Retinal pigment epithelial cell (primary cell): ENCODE results near the gene PPT2.
A peak's percentile ranks its signal among the peaks of the same experiment; 100 is the strongest.

ENCODE experiments used
- DNase-seq: peaks from one replicate; pipeline ENCODE4 v3.0.0-alpha.2; 2010; ENCODE audit warnings: low read depth
- H3K4me3 ChIP-seq: 2 replicates; pipeline ENCODE4 v1.5.1; 2011; ENCODE audit warnings: mild to moderate bottlenecking, low read length, control low read depth, moderate library complexity
- TF ChIP-seq, protein P1 (sequence below): conservative IDR thresholded peaks from 2 replicates; pipeline ENCODE4 v1.5.1; 2011; ENCODE audit warnings: low read depth, low read length, control low read depth, inconsistent platforms

PPT2 gene

DNA sequence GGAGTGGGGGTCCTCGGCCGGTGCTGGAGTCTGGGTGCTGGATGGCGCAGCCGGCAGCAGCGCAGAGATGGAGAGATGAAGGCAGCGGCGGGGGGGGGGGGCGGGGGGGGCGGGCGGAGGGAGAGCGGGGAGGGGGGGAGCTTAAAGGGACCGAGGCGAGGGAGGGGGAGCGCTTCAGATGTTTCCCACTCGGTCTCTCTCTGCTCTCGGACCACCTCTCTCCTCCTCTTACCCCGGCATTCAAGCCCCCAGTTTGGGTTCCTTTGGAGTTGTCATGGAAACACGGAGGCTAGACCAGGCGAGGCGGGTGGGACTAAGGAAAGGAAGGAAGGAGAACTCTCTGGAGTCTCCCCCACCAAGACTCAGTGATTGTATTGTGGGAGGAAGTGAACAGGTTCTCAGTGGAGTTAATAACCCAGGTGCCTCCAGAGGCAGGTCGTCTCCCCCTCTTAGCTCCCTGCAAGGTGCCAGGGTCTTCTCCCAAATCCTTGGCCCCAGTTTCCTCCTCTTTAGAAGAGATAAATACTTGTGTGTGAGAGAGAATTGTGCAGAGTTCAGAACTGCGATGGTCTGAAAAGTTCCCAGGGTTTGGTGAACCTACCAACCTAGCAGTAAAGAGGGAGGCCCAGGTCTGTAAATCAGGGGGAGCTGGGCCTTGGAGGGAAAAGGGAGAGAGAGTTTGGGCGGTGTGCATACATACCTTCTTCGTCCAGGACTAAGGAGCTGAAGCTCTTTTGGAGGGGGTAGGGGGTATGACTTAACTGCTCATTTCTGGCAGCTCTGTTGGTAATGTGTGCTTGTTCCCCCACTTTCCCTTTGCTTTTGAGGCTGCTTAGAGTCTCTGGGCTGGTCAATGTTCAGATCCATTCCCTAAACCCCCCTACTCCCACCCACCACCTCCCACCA is 1.8 kb upstream of the PPT2 start, which contains the start of gene PRRT1:
PRRT1 (minus strand) TSS at position 77 of the 906 bp plus-strand sequence. CDS start 112 bp downstream, outside the sequence.
- H3K4me3 ChIP-seq = peak within 1 kb of the TSS; percentile 14
- no peak for DNase-seq
- TF ChIP-seq, protein P1, sequence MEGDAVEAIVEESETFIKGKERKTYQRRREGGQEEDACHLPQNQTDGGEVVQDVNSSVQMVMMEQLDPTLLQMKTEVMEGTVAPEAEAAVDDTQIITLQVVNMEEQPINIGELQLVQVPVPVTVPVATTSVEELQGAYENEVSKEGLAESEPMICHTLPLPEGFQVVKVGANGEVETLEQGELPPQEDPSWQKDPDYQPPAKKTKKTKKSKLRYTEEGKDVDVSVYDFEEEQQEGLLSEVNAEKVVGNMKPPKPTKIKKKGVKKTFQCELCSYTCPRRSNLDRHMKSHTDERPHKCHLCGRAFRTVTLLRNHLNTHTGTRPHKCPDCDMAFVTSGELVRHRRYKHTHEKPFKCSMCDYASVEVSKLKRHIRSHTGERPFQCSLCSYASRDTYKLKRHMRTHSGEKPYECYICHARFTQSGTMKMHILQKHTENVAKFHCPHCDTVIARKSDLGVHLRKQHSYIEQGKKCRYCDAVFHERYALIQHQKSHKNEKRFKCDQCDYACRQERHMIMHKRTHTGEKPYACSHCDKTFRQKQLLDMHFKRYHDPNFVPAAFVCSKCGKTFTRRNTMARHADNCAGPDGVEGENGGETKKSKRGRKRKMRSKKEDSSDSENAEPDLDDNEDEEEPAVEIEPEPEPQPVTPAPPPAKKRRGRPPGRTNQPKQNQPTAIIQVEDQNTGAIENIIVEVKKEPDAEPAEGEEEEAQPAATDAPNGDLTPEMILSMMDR = no peak

DNA sequence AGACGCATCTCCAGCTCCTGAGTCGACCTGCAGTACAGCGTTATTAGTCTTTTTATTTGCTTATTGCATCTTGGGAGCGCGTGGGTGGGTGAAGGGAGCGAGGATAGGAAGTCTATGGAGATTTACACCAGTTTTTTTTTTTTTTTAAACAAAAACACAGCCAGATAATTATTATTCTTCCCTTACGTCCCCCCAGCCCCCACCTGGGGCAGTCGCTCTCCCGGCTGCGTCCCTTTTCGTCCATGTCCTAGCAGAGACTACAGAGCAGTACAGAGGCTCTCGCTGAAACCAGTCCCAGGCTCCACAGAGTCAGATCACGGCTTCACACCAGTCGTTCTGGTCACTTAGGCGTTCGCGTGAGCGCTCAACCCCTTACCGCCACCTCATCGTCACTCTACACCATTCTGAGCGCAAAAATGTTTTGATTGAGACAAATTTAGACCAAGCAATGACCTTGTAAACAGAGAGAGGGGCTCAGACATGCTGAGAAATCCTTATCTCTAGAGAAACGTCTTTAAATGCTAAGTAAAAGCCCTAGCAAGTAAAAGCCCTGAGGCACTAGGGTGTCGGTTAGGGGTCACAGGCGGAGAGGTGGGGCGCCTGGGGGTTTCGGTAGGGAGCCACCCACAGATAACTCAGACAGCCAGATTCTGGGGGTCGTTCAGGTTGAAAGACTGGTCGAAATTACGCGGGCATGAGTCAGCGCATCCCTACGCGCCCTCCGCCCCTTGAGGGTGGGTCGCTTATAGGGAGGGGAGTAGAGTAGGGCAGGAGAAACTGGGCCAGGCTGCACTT is 975 bp upstream of the PPT2 start:
- DNase-seq = no peak
- peak overlapping the region; percentile 92 for H3K4me3 ChIP-seq
- TF ChIP-seq, protein P1 = no peak

DNA sequence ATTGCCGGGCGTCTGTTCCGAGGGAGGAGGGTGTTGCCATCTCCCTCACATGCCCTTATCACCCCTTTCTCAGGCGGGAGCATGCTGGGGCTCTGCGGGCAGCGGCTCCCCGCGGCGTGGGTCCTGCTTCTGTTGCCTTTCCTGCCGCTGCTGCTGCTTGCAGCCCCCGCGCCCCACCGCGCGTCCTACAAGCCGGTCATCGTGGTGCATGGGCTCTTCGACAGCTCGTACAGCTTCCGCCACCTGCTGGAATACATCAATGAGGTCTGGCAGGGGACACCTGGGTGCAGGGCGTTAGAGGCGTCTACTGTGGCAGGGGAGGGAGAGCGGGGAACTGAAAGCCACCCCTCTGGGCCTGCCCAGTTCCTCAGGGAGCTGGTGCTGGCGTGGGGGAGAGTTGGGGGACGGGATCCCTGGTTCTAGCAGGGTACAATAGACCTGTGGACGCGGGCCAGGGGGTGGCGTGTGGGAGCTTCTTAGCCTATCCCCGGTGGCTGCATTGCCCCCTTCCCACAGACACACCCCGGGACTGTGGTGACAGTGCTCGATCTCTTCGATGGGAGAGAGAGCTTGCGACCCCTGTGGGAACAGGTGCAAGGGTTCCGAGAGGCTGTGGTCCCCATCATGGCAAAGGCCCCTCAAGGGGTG is 697 bp downstream of the PPT2 start:
- TF ChIP-seq, protein P1 = peak; percentile 60
- DNase-seq = peak; percentile 28
- peak overlapping the region; percentile 92 for H3K4me3 ChIP-seq

GRCh38 chr6:32156891-32157290 is 3.0 kb downstream of the PPT2 start:
- TF ChIP-seq, protein P1 = no peak
- DNase-seq = no peak

DNA sequence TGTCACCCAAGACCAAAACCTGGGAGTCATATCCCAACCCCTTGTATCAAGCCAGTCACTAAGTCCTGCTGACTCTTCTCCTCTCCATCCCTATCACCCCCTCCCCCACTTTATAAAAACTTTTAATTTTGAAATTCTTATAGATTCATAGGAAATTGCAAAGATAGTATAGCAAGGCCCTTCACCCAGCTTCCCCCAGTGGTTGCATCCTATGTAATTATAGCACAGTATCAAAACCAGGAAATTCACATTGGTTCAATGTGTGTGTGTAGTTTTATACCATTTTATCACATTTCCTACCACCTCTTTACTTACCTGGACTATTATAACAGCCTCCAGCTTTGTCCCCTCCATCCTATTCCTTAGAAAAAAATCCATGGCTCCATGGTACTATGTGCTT is 4.1 kb downstream of the PPT2 start:
- no peak for DNase-seq
- TF ChIP-seq, protein P1 = no peak
- no peak overlapping the region for H3K4me3 ChIP-seq

More at GRCh38 chr6:32156891-32157290, 3.0 kb downstream of the PPT2 start:
- no peak overlapping the region for H3K4me3 ChIP-seq

GRCh38 chr6:32163559-32164258 is 9.8 kb downstream of the PPT2 start:
- no peak for DNase-seq
- H3K4me3 ChIP-seq = no peak overlapping the region
- TF ChIP-seq, protein P1 = no peak
